ENCODE data around the gene FNBP1L.

DNA sequence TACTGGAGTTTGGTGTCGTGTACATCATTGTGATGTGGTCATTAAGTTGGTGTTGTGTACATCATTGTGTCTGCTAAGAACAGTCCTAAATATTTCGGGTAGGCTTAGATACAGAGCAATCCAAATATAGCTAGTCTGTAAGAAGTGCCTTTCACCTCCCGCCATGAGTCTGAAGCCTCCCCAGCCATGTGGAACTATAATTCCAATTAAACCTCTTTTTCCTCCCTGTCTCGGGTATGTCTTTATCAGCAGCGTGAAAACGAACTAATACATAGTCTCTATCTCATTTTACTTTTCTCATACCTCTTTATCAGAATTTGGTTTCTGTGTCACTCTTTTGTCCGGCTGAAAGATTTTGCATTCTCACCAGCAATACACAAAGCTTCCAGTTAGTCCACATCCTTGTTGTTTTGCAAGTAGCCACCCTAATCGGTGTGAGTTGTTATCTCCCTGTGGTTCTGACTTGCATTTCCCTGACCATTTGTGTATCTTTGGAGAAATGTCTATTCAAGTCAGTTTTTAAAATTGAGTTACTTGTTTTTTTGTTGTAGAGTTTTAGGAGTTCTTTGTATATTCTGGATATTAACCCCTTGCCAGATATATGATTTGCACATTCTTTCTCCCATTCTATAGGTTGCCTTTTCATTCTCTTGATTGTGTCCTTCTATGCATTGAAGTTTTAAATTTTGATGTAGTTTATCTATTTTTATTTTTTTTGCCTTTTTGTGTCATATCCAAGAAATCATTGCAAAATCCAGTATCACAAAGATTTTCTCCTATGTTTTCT is 56.5 kb downstream of the FNBP1L start:
- TF ChIP-seq CTCF (IDR thresholded peaks at IDR 0.05) (no peak), POLR2A (IDR thresholded peaks at IDR 0.05) (no peak)
